Measurements from ENCODE around the gene CTIF.
A peak's percentile ranks its signal among the peaks of the same experiment; 100 is the strongest.

The CTIF gene

GRCh38 chr18:48893608-48894600 lies 355.1 kb downstream of the CTIF start:
- DNase-seq (ENCODE audit: low spot score) (no peak), FAIRE-seq (no peak)

GRCh38 chr18:48894799-48895346 lies 356.0 kb downstream of the CTIF start:
- no peak for FAIRE-seq

GRCh38 chr18:48896326-48896874 lies 357.6 kb downstream of the CTIF start:
- FAIRE-seq (no peak), DNase-seq (ENCODE audit: low spot score) (no peak)

More at GRCh38 chr18:48894799-48895346, 356.0 kb downstream of the CTIF start:
- no peak for DNase-seq (ENCODE audit: low spot score)

- FAIRE-seq, result no peak
- no peak for DNase-seq (ENCODE audit: low spot score)
Measured at GRCh38 chr18:48896875-48897511, 358.2 kb downstream of the CTIF start.

GRCh38 chr18:48897531-48897930 lies 358.7 kb downstream of the CTIF start:
- DNase-seq (ENCODE audit: low spot score) (no peak), FAIRE-seq (no peak)

GRCh38 chr18:48898521-48898920 lies 359.7 kb downstream of the CTIF start:
- DNase-seq (ENCODE audit: low spot score) (no peak), FAIRE-seq (no peak)

GRCh38 chr18:48899558-48900174 lies 360.8 kb downstream of the CTIF start:
- no peak for DNase-seq (ENCODE audit: low spot score)
- FAIRE-seq, result no peak

- DNase-seq (ENCODE audit: low spot score), result no peak
- FAIRE-seq, result no peak
Measured at GRCh38 chr18:48900469-48900868, 361.6 kb downstream of the CTIF start.

- peak; percentile 55 for FAIRE-seq
- no peak for DNase-seq (ENCODE audit: low spot score)
Measured at GRCh38 chr18:48901145-48902022, 362.6 kb downstream of the CTIF start.

- DNase-seq (ENCODE audit: low spot score) (peak; percentile 91), FAIRE-seq (peak; percentile 89)
Measured at GRCh38 chr18:48902023-48902855, 363.4 kb downstream of the CTIF start.

- DNase-seq (ENCODE audit: low spot score) (no peak), FAIRE-seq (no peak)
Measured at GRCh38 chr18:48902856-48903601, 364.2 kb downstream of the CTIF start.

- DNase-seq (ENCODE audit: low spot score) (no peak), FAIRE-seq (no peak)
Measured at GRCh38 chr18:48904091-48904490, 365.3 kb downstream of the CTIF start.

- no peak for FAIRE-seq
- DNase-seq (ENCODE audit: low spot score), result no peak
Measured at GRCh38 chr18:48904847-48905394, 366.1 kb downstream of the CTIF start.

- no peak for FAIRE-seq
- no peak for DNase-seq (ENCODE audit: low spot score)
Measured at GRCh38 chr18:48905513-48905912, 366.7 kb downstream of the CTIF start.

- FAIRE-seq (no peak), DNase-seq (ENCODE audit: low spot score) (no peak)
Measured at GRCh38 chr18:48908916-48909315, 370.1 kb downstream of the CTIF start.

- FAIRE-seq, result no peak
- no peak for DNase-seq (ENCODE audit: low spot score)
Measured at GRCh38 chr18:48909721-48910120, 370.9 kb downstream of the CTIF start.

- FAIRE-seq, result no peak
- no peak for DNase-seq (ENCODE audit: low spot score)
Measured at GRCh38 chr18:48910972-48911545, 372.2 kb downstream of the CTIF start.
